IPS-NIHi7 (cell line): ENCODE results near the gene PAK1.

Experiments used
- DNase-seq: peaks from one replicate; pipeline ENCODE4 v3.0.0; 2012; ENCODE audit warnings: mixed read lengths; ENCODE audit errors: extremely low spot score

Gene PAK1

GRCh38 chr11:77474684-77475060 is 778 bp upstream of the PAK1 start:
- no peak for DNase-seq

- DNase-seq = peak; percentile 65
Measured at GRCh38 chr11:77472991-77473800, 698 bp downstream of the PAK1 start.

- no peak for DNase-seq
Measured at GRCh38 chr11:77471558-77472193, 2.2 kb downstream of the PAK1 start.

GRCh38 chr11:77470971-77471370 is 2.9 kb downstream of the PAK1 start:
- no peak for DNase-seq

- DNase-seq = no peak
Measured at GRCh38 chr11:77470504-77470903, 3.4 kb downstream of the PAK1 start.

GRCh38 chr11:77468527-77468926 is 5.4 kb downstream of the PAK1 start:
- DNase-seq = no peak

GRCh38 chr11:77467993-77468392 is 5.9 kb downstream of the PAK1 start:
- no peak for DNase-seq

GRCh38 chr11:77467233-77467632 is 6.7 kb downstream of the PAK1 start:
- no peak for DNase-seq

- DNase-seq = peak; percentile 28
Measured at GRCh38 chr11:77457340-77457739, 16.6 kb downstream of the PAK1 start.

- no peak for DNase-seq
Measured at GRCh38 chr11:77455740-77456139, 18.2 kb downstream of the PAK1 start.

- DNase-seq = no peak
Measured at GRCh38 chr11:77454867-77455655, 18.8 kb downstream of the PAK1 start.

GRCh38 chr11:77450227-77450626 is 23.7 kb downstream of the PAK1 start:
- no peak for DNase-seq

- no peak for DNase-seq
Measured at GRCh38 chr11:77449784-77450183, 24.1 kb downstream of the PAK1 start.

- DNase-seq = no peak
Measured at GRCh38 chr11:77449060-77449521, 24.8 kb downstream of the PAK1 start.

- DNase-seq = no peak
Measured at GRCh38 chr11:77448269-77448668, 25.6 kb downstream of the PAK1 start.

GRCh38 chr11:77446911-77447629 is 26.8 kb downstream of the PAK1 start:
- DNase-seq = no peak

GRCh38 chr11:77444261-77444660 is 29.6 kb downstream of the PAK1 start:
- no peak for DNase-seq

GRCh38 chr11:77442394-77443053 is 31.4 kb downstream of the PAK1 start:
- DNase-seq = no peak

GRCh38 chr11:77441426-77441825 is 32.5 kb downstream of the PAK1 start:
- no peak for DNase-seq

GRCh38 chr11:77440678-77441077 is 33.2 kb downstream of the PAK1 start:
- peak; percentile 22 for DNase-seq

- DNase-seq = no peak
Measured at GRCh38 chr11:77438487-77438886, 35.4 kb downstream of the PAK1 start.
